Hypothalamus (tissue), 51 donors: Measurements from ENCODE around the gene RIC8A.
"Not testable (repeated sequence)": the region's sequence is repeated elsewhere in the genome, so short reads cannot be mapped to it uniquely, and the experiment has no call there.

Experiments
- DNase-seq, 51 donors: peaks; one replicate each; lab custom pipeline; 2025; lab: John Stamatoyannopoulos, UW

RIC8A gene

DNA sequence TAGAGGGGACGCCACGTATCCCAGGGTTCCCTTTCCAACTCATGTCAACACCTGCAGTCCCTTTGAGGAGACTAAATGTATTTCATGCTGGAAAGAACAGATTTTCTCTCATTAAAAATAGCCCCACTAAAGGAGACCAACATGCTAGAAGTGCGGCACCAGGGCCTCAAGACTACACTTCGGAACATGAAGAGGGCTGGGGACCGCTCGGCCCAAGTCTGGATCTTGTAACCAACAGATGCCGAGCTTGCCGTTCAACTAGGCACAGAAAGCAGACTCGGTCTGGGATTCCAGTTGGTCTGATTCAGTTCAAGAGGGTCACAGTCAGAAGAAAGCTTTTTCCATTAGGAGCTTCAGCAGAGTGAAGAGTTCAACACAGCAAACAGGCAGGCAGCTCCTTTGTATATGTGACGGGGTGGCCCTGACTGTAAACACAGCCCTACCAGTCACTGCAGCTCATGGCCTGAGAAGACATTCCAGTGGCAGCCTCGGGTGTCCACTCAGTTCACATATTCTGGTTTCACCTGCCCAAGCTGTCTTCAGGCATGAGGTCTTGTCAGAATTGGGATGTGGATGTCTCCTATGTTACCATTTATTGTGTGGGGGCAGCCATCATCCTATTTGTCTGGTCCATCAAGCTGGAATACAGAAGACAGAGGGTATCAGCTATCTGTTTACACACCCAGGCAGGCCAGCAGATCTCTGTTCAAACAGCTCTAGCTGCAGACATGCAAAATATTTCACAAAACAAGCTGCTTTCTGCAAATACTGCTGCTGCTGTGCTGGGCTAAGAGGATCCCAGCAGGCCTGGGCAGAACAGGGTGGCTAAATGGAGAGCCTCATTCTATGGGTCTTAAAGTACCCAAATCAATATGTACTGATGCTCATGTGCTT lies 8.8 kb downstream of the RIC8A start:
- no peak for DNase-seq

GRCh38 chr11:217704-218103 lies 10.2 kb downstream of the RIC8A start:
- no peak for DNase-seq

GRCh38 chr11:218815-219593 lies 11.5 kb downstream of the RIC8A start:
- no peak for DNase-seq

GRCh38 chr11:220641-221215 lies 13.2 kb downstream of the RIC8A start:
- DNase-seq = not testable (repeated sequence)

DNA sequence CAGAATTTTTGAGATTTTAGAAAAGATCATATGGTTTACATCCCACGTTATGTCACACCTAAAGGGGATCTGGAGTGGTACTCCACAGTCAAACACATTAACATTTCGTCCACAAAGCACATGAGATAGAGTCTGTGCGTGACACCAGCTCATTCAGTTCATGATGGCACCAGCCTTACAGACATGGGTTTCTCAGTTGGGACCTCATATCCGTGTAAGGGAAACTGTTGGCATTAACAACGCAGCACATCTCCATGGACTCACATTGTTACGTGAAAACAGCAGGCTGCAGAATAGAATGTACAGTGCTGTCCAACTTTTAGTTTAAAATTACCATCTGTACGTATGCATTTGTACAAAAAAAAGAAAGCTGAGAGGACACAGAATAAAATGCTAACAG lies 14.0 kb downstream of the RIC8A start:
- no peak for DNase-seq

GRCh38 chr11:221998-222789 lies 14.7 kb downstream of the RIC8A start:
- no peak for DNase-seq

DNA sequence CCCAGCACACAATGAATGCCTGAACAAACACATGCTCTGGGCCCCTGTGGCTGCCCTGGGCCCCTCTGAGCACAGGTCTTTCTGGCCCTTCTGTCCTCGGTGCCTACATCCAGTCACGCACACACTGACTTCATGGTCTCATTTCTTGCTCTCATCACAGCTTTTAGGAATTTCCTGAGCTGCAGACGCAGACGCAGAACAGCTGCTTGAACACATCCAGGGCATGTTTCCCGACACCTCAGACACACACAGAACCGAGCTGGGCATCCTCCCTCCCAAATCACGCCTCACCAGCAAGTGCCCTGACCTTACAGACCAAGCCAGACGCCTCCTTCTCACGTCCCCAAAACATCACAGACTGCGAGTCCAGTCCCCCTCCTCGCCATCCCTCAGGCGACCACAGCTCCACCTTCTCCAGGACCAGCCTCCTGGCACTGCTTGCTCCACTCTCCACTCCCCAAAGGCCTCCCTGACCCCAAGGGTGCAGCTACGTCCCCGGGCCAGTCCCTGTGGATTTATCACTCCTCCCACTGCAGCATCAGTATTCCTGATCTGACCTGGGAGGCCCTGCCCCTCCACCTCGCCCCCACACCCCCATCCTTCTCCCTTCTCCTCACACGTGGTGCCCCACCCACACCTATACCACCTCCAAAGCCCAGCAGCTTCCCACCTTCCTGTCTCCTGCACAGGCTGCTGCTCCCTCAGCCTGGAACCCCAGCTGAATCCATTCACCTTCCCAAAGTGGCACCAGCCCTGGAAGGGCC lies 15.7 kb downstream of the RIC8A start:
- no peak for DNase-seq

DNA sequence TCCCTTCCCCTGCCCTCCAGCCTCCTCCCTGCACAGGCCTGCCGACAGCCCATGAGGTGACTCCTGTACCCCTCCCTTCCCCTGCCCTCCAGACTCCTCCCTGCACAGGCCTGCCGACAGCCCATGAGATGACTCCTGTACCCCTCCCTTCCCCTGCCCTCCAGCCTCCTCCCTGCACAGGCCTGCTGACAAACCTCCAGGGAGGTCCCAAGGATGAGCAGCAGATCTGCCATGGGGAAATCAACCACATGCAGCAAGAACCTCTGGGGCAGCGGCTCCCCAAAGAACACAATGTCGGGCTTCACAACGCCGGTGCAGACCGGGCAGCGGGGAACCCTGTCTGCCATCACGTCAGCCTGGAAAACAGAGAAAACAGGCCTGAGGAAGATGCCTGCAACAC lies 16.4 kb downstream of the RIC8A start:
- DNase-seq = no peak

DNA sequence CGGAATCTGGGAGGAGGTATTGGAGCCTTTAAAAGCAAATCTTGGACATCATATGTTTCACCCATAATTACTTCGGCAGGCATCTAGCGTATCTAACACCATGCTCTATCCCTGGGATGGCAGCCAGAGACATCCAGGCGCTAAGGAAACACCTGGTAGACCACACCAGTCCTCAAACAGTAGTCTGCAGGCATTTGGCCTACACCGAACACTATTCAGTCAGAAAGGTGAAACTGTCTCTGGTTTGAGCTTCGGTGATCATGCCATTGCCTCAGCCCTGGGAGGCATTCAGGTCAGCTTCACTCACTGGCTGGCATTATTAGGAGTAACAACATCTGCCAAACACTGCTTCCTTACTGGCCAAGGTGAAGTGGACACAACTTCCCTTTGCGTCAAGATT lies 16.9 kb downstream of the RIC8A start:
- no peak for DNase-seq

DNA sequence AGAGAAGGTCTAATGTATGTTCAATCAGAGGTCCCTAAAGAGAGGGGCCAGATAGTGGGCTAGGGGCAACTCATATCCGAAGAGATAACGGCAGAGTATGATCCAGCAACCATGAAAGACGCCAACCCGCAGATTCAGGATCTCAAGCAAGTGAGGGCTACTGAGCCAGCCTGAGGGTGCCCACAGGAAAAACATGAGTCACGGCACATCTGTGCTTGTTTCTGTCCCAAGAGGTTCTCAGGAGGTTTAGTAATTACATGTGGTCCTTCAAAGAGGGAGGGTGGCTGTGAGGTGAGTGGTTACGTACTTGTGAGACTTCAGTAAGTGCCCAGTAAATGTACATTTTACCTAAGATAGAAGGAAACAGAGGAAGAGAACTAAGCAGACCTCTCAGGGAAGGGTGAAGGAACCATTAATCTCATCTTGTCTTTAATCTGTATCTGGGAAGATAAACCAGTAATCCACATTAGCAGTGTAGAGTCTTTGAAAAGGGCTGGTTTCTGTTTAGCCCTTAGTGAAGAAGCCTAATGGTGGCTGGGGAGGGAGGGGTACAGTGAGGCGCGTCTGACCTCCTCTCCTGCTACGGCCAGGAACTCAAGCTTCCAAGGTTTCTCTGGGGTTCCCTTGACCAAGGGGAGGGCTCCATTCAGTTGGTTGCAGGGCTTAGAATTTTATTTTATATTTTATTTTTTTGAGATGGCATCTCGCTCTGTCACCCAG lies 18.4 kb downstream of the RIC8A start:
- no peak for DNase-seq

GRCh38 chr11:227824-228379 lies 20.4 kb downstream of the RIC8A start:
- DNase-seq = no peak

DNA sequence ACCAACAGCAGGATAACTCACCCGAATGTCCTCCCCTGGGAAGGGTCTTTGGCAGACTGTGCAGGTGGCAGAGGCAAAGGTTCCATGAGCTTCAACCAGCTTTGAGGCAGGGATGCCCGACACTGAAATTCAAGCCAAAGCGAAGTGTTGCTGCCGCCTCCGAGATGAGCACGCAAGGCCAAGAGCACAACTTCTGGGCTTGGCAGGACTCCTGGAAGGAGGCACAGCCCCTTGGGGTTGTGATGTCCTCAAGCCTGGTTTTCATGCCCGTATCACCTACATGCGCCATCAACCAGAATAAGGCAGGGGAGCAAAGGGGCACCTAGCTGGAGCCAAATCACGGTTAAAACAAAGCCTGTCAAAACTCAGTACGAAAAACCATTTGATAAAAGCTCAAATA lies 22.9 kb downstream of the RIC8A start:
- DNase-seq = no peak

DNA sequence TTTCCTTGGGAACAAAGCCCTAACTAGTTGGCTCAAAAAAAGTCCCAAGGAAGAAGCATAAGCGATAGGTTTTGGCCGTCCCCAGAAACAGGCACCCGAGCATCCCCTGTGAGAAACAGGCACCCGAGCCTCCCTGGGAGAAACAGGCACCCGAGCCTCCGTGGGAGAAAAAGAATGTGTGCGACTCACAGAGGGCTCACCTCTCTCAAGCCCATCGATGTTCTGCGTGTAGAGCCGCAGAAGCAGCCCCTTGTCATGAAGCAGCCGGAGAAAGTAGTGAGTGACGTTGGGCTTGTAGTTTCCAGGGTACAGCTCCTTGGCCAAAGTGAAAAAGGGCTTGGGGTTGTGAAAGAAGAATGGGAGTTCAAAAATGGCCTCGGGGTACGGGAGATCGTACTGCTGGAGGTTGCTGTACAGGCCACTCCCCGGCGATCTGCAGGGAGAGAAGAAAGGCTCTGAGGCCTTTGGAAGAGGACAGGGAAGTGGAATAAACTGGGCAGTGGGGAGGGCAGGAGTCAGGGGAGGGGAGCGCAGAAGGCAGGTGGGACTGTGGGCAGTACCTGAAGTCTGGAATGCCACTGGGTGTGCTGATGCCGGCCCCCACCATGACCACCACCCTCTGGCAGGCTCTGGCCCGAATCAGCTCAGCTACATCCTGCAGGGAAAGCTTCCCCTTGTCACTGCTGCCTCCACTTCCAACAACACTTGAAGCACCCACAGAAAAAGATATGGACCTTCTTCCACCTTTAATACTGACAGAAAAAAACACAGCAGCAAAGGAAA lies 25.5 kb downstream of the RIC8A start:
- no peak for DNase-seq

DNA sequence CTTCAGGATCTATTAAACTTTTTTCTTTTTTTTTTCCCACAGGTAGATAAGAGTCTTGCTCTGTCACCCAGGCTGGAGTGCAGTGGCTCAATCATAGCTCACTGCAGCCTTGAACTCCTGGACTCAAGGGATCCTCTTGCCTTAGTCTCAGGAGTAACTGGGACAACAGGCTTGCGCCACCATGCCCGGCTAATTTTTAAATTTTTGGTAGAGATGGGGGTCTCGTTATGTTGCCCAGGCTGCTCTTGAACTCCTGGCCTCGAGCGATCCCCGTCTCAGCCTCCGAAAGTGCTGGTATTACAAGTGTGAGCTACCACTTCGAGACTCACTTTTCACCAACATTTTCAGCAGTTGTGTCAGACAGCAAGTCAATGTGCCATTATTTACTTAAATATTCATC lies 27.7 kb downstream of the RIC8A start:
- DNase-seq = no peak

- no peak for DNase-seq
Measured at GRCh38 chr11:235609-235996, 28.1 kb downstream of the RIC8A start.

DNA sequence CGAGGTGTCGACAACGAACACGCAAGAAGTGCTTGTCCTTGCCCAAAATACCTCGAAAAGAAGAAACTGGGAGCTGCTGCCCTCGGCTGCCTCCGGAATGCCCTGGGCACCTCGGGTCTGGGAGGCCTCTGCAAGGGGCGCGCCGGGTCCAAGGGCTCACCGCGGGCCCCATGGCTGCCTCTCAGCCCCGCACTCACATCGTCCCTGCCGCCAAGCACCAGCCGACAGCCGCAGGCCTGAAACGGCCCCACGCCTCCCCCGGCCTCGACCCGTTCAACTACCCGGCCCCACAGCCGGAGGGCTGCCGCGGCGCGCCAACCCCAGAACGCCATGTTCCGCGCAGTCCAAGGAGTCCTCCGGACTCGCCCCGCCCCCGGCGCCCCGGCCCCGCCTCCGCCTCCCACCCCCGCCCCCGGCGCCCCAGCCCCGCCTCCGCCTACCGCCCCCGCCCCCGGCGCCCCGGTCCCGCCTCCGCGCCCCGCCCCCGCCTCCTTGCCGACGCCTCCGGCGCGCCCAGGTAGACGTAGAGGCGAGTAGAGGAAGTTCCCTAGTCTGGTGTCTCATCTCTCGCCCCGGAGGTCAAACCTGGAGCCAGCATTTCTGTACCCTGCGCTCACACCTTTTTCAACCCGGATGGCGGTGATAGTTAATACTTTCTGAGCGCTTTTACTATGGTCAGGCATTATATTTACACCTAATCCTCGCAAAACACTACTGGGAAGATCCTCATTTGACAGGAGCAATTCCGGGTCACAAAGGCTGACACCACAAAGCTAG lies 28.7 kb downstream of the RIC8A start, which contains the start of gene SIRT3:
Gene SIRT3 (minus strand): TSS at position 346 of the 777 bp plus-strand sequence. CDS start 14 bp downstream, at position 332.
- peak; percentile 42 to 89 (median 72) for DNase-seq
